ENCODE results near the gene ZNF561. TPM values are rescaled to one million over a fixed set of nuclear protein-coding genes. Genes with fewer than 3 reads are reported as not detected.

The ZNF561 gene
- total RNA-seq, 2 donors from 2014 or later: 12.5 to 17.4 TPM

DNA sequence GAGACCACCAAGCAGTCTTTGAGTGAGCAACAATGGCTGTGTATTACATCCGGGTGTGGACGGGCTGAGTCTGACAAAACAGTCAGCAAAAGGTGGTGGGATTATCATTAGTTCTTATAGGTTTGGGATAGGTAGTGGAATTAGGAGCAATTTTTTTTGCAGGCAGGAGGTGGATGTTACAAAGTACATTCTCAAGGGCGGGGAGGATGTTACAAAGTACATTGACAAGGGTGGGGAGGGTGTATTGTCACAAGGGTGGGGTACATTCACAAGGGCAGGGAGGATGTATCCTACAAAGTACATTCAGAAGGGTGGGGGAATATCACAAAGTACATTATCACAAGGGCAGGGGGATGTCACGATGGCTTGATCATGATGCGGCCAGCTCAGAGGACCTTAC is 15.0 kb upstream of the ZNF561 start:
- intact Hi-C loops (cut with DNase I): no loop called here
- H3K27me3 ChIP-seq: no peaks in the 10 kb centered on the region
- peaks cover 0 to under 1% (median 0%) of the 10 kb centered on the region in 3 donors for H3K9me3 ChIP-seq
- WGBS, 2 donors: 92 to 94% methylated on average over 5 of the region's 5 CpGs
- peaks cover 0 to under 1% of the 10 kb centered on the region in 2 donors for H3K36me3 ChIP-seq (replicated peaks in 1 of 2; ENCODE audit: insufficient read depth in 1 of 2, low read depth in 2 of 2)
- H3K4me3 ChIP-seq: no peak overlapping the region
- no peak overlapping the region for H3K27ac ChIP-seq
- TF ChIP-seq, protein P1, sequence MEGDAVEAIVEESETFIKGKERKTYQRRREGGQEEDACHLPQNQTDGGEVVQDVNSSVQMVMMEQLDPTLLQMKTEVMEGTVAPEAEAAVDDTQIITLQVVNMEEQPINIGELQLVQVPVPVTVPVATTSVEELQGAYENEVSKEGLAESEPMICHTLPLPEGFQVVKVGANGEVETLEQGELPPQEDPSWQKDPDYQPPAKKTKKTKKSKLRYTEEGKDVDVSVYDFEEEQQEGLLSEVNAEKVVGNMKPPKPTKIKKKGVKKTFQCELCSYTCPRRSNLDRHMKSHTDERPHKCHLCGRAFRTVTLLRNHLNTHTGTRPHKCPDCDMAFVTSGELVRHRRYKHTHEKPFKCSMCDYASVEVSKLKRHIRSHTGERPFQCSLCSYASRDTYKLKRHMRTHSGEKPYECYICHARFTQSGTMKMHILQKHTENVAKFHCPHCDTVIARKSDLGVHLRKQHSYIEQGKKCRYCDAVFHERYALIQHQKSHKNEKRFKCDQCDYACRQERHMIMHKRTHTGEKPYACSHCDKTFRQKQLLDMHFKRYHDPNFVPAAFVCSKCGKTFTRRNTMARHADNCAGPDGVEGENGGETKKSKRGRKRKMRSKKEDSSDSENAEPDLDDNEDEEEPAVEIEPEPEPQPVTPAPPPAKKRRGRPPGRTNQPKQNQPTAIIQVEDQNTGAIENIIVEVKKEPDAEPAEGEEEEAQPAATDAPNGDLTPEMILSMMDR (IDR thresholded peaks at IDR 0.05): no peak
- no peak for TF ChIP-seq POLR2A (IDR thresholded peaks at IDR 0.05)
- no peak for DNase-seq
- H3K4me1 ChIP-seq: no peaks in the 10 kb centered on the region
- no peak for ATAC-seq

DNA sequence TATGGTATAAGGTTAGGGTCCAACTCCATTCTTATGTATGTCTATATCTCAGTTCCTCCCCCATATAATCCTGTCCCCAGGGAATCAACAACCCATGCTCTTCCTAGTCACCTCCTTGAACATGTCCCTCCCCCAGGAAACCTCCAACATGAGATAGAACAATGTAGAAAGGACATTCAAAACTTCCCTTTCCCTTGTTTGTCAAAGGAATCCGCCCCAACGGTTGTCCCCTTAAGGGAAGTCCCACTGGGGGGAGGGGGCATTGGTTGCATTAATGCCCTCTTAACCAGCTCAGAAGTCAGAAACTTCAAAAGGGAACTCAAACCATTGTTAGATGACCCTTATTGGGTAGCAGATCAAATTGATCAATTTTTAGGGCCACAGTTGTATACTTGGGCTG is 6.8 kb upstream of the ZNF561 start:
- H3K4me3 ChIP-seq: no peak overlapping the region
- H3K27me3 ChIP-seq: no peaks in the 10 kb centered on the region
- H3K27ac ChIP-seq: no peak overlapping the region
- H3K4me1 ChIP-seq: peaks cover 11% of the 10 kb centered on the region
- TF ChIP-seq POLR2A (IDR thresholded peaks at IDR 0.05): no peak
- TF ChIP-seq, protein P1 (IDR thresholded peaks at IDR 0.05): no peak
- DNase-seq: no peak
- H3K9me3 ChIP-seq: no peaks in the 10 kb centered on the region
- intact Hi-C loops (cut with DNase I): loop anchor here (10.0 kb wide), 1 partner anchor 167 kb away; no protein-coding TSS in a partner anchor
- H3K36me3 ChIP-seq (replicated peaks in 1 of 2; ENCODE audit: insufficient read depth in 1 of 2, low read depth in 2 of 2): no peaks in the 10 kb centered on the region
- no peak for ATAC-seq
- WGBS, 2 donors: 61 to 91% methylated on average over 2 of the region's 2 CpGs

DNA sequence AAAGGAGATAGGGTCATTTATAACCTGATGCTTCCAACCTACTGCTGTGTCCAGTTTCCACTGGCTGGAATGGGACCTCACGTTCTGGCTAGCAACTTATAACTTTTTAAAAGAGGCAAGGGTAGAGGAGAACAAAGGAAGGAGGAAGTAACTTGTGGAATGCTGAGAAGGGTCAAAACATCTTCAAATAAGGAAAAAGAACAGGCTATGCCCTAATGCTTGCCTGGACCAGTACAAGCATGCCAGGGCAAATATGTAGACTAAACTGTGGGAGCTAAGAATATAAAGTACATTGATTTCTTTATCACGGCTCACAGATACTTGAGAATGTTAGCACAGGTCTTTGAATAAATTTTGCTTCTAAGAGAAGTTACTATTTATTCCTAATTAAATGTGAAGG is 1.5 kb upstream of the ZNF561 start:
- Histone ChIP-seq H3K4me1 (peaks cover 24% of the 10 kb centered on the region), H3K27ac (no peak overlapping the region), H3K9me3 (no peaks in the 10 kb centered on the region), H3K36me3 (replicated peaks in 1 of 2; ENCODE audit: insufficient read depth in 1 of 2, low read depth in 2 of 2) (peaks cover 8 to 12% of the 10 kb centered on the region in 2 donors), H3K4me3 (no peak overlapping the region), H3K27me3 (no peaks in the 10 kb centered on the region)
- ATAC-seq (no peak), DNase-seq (no peak)
- 48 to 63% methylated on average over 2 of the region's 2 CpGs for WGBS, 2 donors
- TF ChIP-seq, protein P1 (IDR thresholded peaks at IDR 0.05): no peak
- TF ChIP-seq POLR2A (IDR thresholded peaks at IDR 0.05): no peak
- intact Hi-C loops (cut with DNase I): loop anchor here (10.0 kb wide), 1 partner anchor 172 kb away; no protein-coding TSS in a partner anchor

DNA sequence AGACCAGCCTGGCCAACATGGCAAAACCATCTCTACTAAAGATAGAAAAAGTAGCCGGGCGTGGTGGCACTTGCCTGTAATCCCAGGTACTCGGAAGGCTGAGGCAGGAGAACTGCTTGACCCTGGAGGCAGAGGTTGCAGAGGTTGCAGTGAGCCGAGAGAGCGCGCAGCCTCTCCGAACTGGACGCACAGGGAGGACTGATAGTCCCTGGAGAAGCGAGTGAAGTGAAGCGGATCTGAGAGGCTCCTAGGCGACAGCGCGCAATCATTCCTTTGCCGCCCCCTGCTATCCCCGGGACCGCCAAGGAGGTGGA is 233 bp downstream of the ZNF561 start:
- peak overlapping the region; percentile 76 to 93 (median 92) for H3K27ac ChIP-seq
- H3K4me3 ChIP-seq: peak overlapping the region; percentile 65 to 68
- ATAC-seq (peak; percentile 63), DNase-seq (no peak)
- H3K27me3 ChIP-seq: no peaks in the 10 kb centered on the region
- no peaks in the 10 kb centered on the region for H3K9me3 ChIP-seq
- peaks cover 15 to 22% of the 10 kb centered on the region in 2 donors for H3K36me3 ChIP-seq (replicated peaks in 1 of 2; ENCODE audit: insufficient read depth in 1 of 2, low read depth in 2 of 2)
- TF ChIP-seq POLR2A (IDR thresholded peaks at IDR 0.05): no peak
- TF ChIP-seq, protein P1 (IDR thresholded peaks at IDR 0.05): no peak
- peaks cover 16% of the 10 kb centered on the region for H3K4me1 ChIP-seq
- WGBS, 2 donors: 0% methylated on average over 6 to 16 of the region's 16 CpGs
- intact Hi-C loops (cut with DNase I): loop anchor here (10.0 kb wide), 1 partner anchor 174 kb away; no protein-coding TSS in a partner anchor

DNA sequence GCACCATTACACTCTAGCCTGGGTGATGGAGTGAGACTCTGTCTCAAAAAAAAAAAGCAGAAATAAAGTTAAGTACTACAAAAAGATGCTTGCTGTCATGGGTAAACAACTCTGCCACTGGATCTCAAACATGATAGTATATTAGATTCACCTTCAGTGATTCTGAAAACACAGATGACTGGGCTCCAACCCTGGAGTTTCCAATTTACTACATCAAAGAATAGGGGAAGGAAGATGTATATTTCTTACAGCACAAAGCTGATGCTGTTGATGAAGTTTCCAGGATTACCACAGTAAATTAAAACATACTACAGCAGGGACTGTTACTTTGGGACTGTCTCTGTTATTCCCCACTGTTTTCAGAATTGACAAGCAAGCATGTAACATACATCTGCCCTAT is 5.2 kb downstream of the ZNF561 start:
- H3K4me3 ChIP-seq: no peak overlapping the region
- no peak for ATAC-seq
- intact Hi-C loops (cut with DNase I): no loop called here
- H3K9me3 ChIP-seq: peaks cover 0 to 19% (median 0%) of the 10 kb centered on the region in 3 donors
- peaks cover 57 to 62% of the 10 kb centered on the region in 2 donors for H3K36me3 ChIP-seq (replicated peaks in 1 of 2; ENCODE audit: insufficient read depth in 1 of 2, low read depth in 2 of 2)
- DNase-seq: no peak
- H3K27me3 ChIP-seq: no peaks in the 10 kb centered on the region
- H3K4me1 ChIP-seq: peaks cover 8% of the 10 kb centered on the region
- no peak overlapping the region for H3K27ac ChIP-seq
- TF ChIP-seq POLR2A (IDR thresholded peaks at IDR 0.05): no peak
- TF ChIP-seq, protein P1 (IDR thresholded peaks at IDR 0.05): no peak
